Subcutaneous abdominal adipose tissue (tissue), 5 donors: ENCODE data around the gene TWNK.

Experiments used
- H3K27ac ChIP-seq: one replicate; pipeline ENCODE4 v1.7.0; 2013; ENCODE audit warnings: low read depth, mild to moderate bottlenecking, inconsistent platforms, low read length, moderate library complexity
- H3K27me3 ChIP-seq, 5 donors: one replicate each; pipeline ENCODE4 v1.7.0; 2013; ENCODE audit warnings: low read length in 5 of 5, inconsistent platforms in 1 of 5; ENCODE audit not compliant: control insufficient read depth in 5 of 5, insufficient read depth in 4 of 5
- H3K36me3 ChIP-seq, 5 donors: one replicate each; pipeline ENCODE4 v1.7.0; 2013; ENCODE audit warnings: low read length in 5 of 5; ENCODE audit not compliant: control insufficient read depth in 5 of 5, insufficient read depth in 5 of 5
- H3K4me1 ChIP-seq, 5 donors: one replicate each; pipeline ENCODE4 v1.7.0; 2013; ENCODE audit warnings: low read length in 5 of 5, mild to moderate bottlenecking in 3 of 5, moderate library complexity in 1 of 5; ENCODE audit not compliant: control insufficient read depth in 5 of 5, insufficient read depth in 5 of 5
- H3K4me3 ChIP-seq, 5 donors: one replicate each; pipeline ENCODE4 v1.7.0; 2013; ENCODE audit warnings: low read length in 5 of 5, low read depth in 1 of 5
- H3K9ac ChIP-seq, 5 donors: one replicate each; pipeline ENCODE4 v1.7.0; 2013; ENCODE audit warnings: low read length in 5 of 5, mild to moderate bottlenecking in 4 of 5, moderate library complexity in 3 of 5
- H3K9me3 ChIP-seq, 5 donors: one replicate each; pipeline ENCODE4 v1.7.0; 2013; ENCODE audit warnings: low read length in 5 of 5; ENCODE audit not compliant: control insufficient read depth in 5 of 5
- donor health status: healthy.
- donor health status: healthy.
- donor health status: healthy.
- donor health status: healthy.
- donor health status: healthy.

The TWNK gene

DNA sequence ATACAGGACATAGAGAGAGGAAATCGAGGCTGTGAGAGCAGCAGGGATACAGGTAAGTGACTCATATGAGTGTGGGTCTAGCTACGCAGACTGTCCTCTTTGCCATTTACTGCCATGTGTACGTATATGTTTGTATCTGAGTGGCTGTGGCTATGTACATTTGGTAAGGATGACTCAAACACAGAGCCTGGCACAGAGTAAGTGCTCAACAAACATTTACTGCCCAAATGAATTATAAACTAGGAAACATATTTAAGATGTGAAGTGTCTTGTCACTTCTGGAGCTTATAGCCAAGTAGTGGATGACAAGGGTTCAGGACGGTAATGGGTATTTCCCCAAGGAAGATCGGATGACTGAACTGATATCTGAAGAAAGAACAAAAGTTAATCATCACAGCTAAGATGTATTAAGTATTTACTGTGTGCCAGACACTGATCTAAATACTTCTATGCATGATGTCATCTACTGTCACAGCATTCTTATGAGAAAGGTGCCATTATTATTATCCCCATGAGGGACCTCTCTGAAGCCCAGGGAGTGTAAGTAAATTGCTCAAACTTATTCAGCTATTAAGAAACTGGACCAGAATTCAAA, 6.1 kb upstream of the TWNK start:
- no peaks in the 10 kb centered on the region for H3K9me3 ChIP-seq
- H3K4me1 ChIP-seq = peaks cover 0 to 5% (median under 1%) of the 10 kb centered on the region in 5 donors
- no peak overlapping the region for H3K9ac ChIP-seq
- no peak overlapping the region for H3K4me3 ChIP-seq
- no peak overlapping the region for H3K27ac ChIP-seq
- peaks cover 6 to 69% (median 50%) of the 10 kb centered on the region in 5 donors for H3K36me3 ChIP-seq
- no peaks in the 10 kb centered on the region for H3K27me3 ChIP-seq

DNA sequence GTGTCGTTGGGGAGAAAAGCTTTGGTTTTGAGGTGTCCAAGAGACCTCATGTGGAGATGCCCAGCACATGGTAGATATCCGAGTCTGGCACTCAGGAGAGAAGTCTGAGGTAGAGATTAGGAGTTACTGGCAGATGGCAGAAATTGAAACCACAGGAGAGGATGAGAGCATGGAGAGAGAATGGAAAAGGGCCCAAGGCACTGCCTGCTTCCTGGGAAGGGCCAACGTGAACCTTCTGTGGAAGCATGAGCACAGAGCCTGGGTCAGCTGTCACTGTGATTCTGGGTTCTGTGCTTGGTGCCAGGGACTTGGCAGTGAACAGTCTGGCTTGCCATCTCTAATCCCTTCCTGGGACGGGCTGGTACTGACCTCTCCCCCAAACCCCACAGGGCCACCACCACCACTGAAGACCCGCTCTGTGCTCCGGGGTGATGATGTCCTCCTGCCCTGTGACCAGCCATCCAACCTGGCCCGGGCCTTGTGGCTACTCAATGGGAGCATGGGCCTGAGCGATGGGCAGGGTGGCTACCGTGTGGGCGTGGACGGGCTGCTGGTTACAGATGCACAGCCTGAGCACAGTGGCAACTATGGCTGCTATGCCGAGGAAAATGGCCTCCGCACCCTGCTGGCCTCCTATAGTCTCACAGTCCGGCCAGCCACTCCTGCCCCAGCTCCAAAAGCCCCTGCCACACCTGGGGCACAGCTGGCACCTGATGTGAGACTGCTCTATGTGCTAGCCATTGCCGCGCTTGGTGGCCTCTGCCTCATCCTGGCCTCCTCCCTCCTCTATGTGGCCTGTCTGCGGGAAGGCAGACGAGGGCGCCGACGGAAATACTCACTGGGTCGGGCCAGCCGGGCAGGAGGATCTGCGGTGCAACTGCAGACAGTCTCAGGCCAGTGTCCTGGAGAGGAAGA, 4.2 kb upstream of the TWNK start:
- peaks cover 8 to 21% (median 18%) of the 10 kb centered on the region in 5 donors for H3K4me1 ChIP-seq
- H3K9me3 ChIP-seq = no peaks in the 10 kb centered on the region
- H3K4me3 ChIP-seq = no peak overlapping the region
- no peaks in the 10 kb centered on the region for H3K27me3 ChIP-seq
- H3K36me3 ChIP-seq = peaks cover 6 to 68% (median 45%) of the 10 kb centered on the region in 5 donors
- H3K9ac ChIP-seq = no peak overlapping the region
- H3K27ac ChIP-seq = no peak overlapping the region

DNA sequence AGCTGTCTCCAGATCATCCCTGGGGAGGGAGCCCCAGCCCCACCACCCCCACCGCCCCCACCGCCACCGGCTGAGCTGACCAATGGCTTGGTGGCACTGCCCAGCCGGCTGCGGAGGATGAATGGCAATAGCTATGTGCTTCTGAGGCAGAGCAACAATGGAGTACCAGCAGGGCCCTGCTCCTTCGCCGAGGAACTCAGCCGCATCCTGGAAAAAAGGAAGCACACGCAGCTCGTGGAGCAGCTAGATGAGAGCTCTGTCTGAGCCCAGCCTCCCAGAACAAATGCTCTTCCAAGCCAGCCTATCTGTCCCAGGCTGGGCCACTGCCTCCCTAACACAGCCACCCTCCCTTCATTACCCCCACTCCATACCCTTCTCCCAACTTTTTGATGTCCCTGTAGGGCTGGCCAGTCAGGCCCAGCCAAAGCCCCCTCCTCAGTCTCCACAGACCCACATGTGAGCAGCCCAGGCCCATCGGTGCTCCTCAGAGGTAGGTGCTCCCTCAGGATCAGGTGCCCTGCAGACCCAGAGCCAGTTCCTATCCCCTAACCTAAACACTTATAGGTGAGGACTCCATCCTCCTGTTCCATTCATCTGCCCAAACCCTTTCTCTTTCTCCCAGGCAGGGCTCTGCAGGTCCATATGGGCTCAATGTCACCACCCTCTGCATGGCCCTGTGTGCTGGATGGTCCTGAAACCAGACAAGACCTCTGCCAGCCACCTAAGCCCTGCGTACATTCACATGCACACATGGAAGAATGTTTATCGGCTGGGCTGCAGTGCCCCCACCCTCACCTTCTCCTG, 3.3 kb upstream of the TWNK start:
- H3K9ac ChIP-seq = no peak overlapping the region
- H3K27ac ChIP-seq = no peak overlapping the region
- no peak overlapping the region for H3K4me3 ChIP-seq
- peaks cover 8 to 26% (median 23%) of the 10 kb centered on the region in 5 donors for H3K4me1 ChIP-seq
- H3K27me3 ChIP-seq = no peaks in the 10 kb centered on the region
- no peaks in the 10 kb centered on the region for H3K9me3 ChIP-seq
- peaks cover 6 to 59% (median 36%) of the 10 kb centered on the region in 5 donors for H3K36me3 ChIP-seq

DNA sequence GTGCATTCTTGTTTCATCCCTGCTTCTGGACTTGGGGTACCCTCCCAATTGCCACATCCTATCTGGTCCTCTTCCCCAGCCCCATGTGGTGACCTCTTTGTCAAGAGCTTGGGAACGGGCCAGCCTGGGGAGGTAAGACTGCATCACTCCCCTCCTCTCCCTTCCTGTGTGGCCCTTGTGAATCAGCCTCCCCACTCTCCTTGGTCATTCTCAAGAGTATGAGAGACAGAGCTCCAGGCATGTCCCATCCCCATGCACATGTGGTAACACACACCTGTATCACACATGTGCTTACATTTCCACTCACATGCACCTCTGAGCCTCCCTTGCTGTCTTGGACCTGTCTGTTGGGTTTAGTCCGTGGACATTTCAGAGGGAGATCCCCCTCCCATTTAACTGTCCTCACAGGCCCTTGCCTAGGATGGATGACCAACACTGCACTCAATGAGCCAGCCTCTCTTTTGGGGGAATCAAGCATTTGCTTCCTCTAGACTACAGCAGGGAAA, 2.6 kb upstream of the TWNK start:
- H3K36me3 ChIP-seq = peaks cover 6 to 61% (median 33%) of the 10 kb centered on the region in 5 donors
- no peak overlapping the region for H3K4me3 ChIP-seq
- H3K27ac ChIP-seq = no peak overlapping the region
- peaks cover 8 to 26% (median 23%) of the 10 kb centered on the region in 5 donors for H3K4me1 ChIP-seq
- H3K9me3 ChIP-seq = no peaks in the 10 kb centered on the region
- no peak overlapping the region for H3K9ac ChIP-seq
- no peaks in the 10 kb centered on the region for H3K27me3 ChIP-seq

DNA sequence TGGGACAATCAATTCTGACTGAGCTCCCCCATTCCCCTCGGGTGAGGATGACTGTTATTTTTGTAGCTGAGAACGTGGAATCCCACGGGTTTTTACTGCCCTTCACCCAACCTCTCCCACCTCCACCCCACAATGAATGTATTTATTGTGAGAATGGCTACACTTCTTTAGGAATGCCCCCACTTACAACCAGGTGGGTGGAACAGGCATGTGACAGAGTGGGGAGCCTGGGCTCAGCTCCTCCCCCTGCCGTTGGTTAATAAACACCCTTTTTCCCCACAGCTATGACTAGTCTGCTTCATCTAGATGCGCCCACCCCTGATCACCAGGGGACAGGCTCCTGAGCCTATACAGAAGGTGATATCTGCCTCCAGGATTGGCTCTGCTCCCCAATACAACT, 2.0 kb upstream of the TWNK start:
- Histone ChIP-seq H3K4me1 (peaks cover 8 to 26% (median 23%) of the 10 kb centered on the region in 5 donors), H3K9ac (no peak overlapping the region), H3K4me3 (no peak overlapping the region), H3K27ac (no peak overlapping the region), H3K9me3 (no peaks in the 10 kb centered on the region), H3K36me3 (peaks cover 6 to 59% (median 30%) of the 10 kb centered on the region in 5 donors), H3K27me3 (no peaks in the 10 kb centered on the region)

DNA sequence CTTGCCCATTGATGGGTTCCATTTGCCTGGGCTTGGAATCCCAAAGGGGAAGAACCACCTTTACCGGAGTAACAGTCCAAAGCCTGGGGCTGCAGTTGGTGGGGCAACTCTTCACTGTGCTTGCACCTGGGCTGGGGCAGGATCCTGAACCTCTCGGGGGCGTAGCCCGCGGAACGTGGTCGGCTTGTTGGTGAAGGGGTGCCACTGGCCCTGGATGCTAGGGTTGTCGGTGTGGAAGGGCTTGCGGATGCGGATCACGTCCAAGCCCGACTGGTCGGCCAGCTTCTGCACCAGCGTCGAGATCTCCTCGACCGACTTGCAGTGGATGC, 756 bp upstream of the TWNK start:
- H3K4me1 ChIP-seq = peaks cover 8 to 26% (median 23%) of the 10 kb centered on the region in 5 donors
- peak overlapping the region; percentile 74 for H3K27ac ChIP-seq
- H3K36me3 ChIP-seq = peaks cover 0 to 59% (median 29%) of the 10 kb centered on the region in 5 donors
- H3K27me3 ChIP-seq = no peaks in the 10 kb centered on the region
- H3K4me3 ChIP-seq = peak overlapping the region; percentile 87 to 96 (median 93)
- no peaks in the 10 kb centered on the region for H3K9me3 ChIP-seq
- H3K9ac ChIP-seq = peak overlapping the region in 4 of 5 donors; percentile 77 to 93 (median 88)

DNA sequence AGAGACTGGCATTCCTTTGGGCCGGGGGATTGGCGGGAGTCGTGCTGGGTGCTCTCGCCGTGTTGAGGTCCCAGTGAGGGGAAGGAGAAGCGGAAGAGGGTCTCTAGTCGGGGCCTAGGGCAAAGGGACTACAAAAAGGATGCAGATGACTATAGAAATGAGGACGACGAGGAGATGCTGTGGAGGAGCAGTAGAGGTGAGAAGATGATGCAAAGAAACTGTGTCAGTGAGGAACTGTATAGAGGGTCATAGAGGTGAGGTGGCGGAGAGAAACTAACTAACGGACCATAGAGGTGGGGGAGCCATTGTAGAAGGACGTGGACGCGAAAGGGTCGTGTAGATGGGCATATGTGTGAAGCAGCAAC, 324 bp downstream of the TWNK start:
- no peaks in the 10 kb centered on the region for H3K27me3 ChIP-seq
- peak overlapping the region; percentile 87 to 96 (median 93) for H3K4me3 ChIP-seq
- peak overlapping the region; percentile 74 for H3K27ac ChIP-seq
- H3K9ac ChIP-seq = peak overlapping the region in 4 of 5 donors; percentile 77 to 93 (median 88)
- peaks cover 8 to 26% (median 23%) of the 10 kb centered on the region in 5 donors for H3K4me1 ChIP-seq
- H3K36me3 ChIP-seq = peaks cover 0 to 50% (median 24%) of the 10 kb centered on the region in 5 donors
- H3K9me3 ChIP-seq = no peaks in the 10 kb centered on the region

DNA sequence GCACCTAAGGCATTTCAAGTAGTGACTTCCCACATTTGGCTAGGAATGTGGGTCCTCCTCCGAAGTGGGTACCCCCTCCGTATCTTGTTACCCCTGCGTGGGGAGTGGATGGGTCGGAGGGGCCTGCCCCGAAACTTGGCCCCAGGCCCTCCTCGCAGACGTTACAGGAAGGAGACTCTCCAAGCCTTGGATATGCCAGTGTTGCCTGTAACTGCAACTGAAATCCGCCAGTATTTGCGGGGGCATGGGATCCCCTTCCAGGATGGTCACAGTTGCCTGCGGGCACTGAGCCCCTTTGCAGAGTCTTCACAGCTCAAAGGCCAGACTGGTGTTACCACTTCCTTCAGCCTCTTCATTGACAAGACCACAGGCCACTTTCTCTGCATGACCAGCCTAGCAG, 823 bp downstream of the TWNK start:
- Histone ChIP-seq H3K27ac (no peak overlapping the region), H3K27me3 (no peaks in the 10 kb centered on the region), H3K4me3 (peak overlapping the region; percentile 87 to 96 (median 93)), H3K9ac (peak overlapping the region in 3 of 5 donors; percentile 8 to 93 (median 89)), H3K9me3 (no peaks in the 10 kb centered on the region), H3K4me1 (peaks cover 8 to 26% (median 23%) of the 10 kb centered on the region in 5 donors), H3K36me3 (peaks cover 0 to 48% (median 22%) of the 10 kb centered on the region in 5 donors)

DNA sequence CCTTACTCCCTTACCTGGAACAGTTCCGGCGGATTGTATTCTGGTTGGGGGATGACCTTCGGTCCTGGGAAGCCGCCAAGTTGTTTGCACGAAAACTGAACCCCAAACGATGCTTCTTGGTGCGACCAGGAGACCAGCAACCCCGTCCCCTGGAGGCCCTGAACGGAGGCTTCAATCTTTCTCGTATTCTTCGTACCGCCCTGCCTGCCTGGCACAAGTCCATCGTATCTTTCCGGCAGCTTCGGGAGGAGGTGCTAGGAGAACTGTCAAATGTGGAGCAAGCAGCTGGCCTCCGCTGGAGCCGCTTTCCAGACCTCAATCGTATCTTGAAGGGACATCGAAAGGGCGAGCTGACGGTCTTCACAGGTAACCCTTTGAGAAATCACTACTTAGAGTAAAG, 1.7 kb downstream of the TWNK start:
- Histone ChIP-seq H3K4me1 (peaks cover 8 to 26% (median 23%) of the 10 kb centered on the region in 5 donors), H3K9me3 (no peaks in the 10 kb centered on the region), H3K4me3 (no peak overlapping the region), H3K27me3 (no peaks in the 10 kb centered on the region), H3K9ac (no peak overlapping the region), H3K36me3 (peaks cover 0 to 49% (median 23%) of the 10 kb centered on the region in 5 donors), H3K27ac (no peak overlapping the region)
